HG03196 (cell line): ENCODE measurements around the gene ARHGAP44.

Experiments used
- ATAC-seq: cut with Tn5 transposase; IDR thresholded peaks from one replicate; pipeline ENCODE4 v1.9.1; 2021; ENCODE audit not compliant: unreplicated experiment

ARHGAP44 gene

DNA sequence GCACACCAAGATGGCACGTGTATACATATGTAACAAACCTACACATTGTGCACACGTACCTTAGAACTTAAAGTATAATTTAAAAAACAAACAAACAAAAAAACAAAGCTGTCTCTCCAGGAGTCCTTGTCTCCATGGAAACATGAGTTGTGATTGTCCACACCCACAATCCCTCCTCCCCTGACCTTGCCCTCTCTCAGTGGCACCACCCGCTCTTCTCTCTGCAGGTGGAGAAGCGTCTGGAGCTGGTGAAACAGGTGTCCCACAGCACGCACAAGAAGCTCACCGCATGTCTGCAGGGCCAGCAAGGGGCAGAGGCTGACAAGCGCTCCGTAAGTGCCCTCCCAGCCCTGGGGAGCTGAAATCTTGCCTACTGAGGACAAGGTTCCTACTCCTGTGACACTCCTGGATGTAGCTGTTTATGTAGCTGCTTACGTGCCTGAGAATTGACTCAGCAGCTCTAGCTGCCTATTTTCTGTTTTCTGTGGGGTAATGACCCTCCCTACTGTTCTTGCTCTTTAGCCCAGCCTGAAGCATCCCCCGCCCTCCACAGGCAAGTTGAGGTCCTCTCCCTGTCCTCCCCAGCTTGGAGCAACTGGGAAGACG lies 107.0 kb downstream of the ARHGAP44 start:
- no peak for ATAC-seq

DNA sequence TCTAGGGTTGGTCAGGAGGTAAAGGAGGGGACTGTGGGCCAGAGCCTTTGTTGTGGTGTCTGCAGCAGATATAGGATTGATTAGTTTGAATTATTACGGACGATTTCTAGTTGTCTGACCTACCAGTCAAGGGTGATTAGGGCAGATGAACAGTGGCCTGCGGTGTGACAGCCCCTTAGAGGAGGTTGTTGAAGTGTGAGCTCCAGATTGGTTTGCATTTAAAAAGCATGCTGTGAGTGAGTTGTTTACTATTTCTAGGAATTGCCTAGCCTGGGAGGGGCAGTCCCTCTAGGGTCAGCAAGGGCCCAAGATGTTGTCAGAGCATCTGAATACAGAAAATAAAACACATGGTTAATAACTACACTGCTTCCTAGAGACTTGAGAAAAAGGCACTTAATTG lies 108.8 kb downstream of the ARHGAP44 start:
- no peak for ATAC-seq

DNA sequence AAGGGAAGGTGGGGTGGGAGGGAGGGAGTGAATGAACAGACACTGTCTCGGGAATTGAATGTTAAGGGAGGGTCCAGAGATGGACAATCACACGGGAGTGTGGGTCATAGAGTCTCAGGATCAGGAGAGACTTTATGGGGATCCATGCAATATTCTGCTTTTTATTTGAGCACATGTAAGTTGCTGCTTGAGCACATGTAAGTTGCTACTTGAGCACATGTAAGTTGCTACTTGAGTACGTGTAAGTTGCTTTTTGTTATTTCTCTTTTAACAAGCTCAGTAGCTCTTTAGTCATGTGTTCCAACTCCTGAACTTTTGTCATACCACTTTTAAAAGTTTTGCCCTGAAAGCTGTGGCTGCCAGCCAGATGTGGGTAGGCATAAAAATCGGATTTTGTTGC lies 110.3 kb downstream of the ARHGAP44 start:
- ATAC-seq, result no peak

DNA sequence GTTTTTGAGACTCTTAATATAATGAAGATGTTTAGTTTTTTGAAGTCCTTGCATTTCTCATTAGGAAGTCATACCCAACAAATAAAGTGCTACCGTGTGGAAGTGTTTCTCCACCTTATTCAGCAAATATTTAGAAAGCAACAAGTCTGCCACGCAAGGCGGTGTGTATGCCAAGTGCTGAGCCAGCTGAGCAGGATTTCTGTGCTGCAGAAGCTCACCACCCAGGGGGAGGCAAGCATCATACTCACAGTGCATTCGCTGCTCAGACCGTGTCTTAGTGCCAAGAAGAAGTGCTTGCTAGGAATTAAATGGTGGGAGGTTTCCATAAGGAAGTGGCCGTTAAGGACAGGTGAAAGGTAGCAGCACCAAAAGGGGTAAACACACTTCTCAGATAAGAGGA lies 111.2 kb downstream of the ARHGAP44 start:
- ATAC-seq, result no peak

DNA sequence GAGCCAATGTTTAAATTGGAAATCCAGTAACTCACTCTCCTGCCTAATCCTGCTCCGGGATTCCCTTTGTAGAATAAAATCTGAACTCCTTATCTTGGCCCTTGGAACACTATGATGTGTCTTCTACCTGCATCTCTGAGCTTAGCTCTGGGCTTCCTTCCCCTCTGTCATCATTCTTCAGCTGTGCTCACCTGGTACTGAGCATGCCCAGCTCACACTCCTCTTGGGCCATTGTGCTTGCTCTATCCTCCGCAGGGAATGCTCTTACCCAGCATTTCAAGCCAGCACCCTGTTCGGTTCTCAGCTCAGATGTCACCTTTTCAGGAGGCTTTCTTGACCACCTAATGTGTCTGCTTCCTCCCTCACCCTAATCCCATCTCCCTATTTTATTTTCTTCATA lies 112.7 kb downstream of the ARHGAP44 start:
- no peak for ATAC-seq

DNA sequence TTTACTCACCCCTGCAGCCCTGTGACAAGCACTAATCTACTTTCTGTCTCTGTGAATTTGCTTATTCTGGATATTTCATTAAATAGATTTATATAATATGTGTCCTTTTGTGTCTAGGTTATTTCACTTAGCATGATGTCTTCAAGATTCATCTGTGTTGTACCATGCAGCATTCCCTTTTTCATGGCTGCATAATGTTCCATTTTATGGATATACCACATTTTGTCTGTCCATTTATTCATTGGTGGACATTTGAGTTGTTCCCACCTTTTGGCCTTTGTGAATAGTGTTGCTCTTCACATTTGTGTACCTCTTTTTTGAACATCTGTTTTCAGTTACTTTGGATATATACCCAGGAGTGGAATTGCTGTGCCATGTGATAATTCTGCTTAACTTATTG lies 118.2 kb downstream of the ARHGAP44 start:
- no peak for ATAC-seq

DNA sequence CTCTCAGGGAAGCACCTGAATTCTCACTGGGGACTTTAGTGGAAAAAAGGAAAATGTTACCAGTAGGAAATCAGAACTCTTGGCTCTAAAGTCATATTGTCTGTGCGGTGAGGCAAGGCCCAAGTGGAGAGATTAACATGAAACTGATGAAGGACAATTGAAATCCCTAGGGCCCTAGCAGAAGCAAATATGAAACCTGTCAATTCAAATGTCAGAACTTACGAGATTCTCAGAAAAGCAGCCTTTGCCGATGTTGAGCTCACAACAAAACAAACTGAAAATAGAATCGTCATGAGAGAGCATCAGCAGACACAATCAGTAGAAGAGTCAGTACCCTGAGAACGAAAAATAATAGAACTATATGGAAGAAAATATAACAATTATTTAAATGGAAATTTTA lies 119.7 kb downstream of the ARHGAP44 start:
- no peak for ATAC-seq

DNA sequence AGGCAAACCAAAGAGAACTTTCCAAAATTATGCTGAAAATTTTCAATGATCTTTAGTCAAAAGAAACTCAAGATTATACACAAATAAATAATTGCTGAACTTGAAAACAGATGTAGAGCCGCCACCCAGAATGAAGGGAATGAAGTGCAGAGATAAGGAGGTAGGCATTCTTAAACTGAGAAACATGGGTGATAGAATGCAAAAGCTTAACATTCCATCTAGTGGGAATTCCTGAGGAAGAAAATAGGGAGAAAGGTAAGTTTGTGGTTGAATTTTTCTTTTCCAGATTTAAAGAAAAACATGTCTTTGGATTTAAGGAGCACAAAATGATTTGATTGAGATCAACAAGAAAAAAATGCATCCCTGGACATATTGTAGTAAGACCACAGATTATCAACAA lies 120.2 kb downstream of the ARHGAP44 start:
- no peak for ATAC-seq

DNA sequence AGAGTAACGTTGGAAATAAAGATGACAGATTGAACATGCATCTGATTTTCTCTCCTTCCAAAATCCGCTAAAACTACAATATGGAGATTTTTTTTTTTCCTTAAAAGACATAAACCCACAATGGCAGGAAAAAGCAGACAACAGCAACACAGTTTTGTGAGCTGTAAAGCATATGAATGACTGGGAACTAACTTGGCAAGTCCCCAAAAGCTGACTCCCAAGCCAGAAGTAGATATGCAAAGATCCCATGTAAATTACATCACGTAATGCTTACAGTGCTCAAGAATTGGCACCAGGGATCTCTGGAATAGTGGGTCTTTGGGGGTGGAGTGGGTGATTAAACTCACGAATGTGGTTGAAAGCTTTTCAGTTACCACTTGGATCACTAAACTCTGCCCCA lies 121.9 kb downstream of the ARHGAP44 start:
- no peak for ATAC-seq

DNA sequence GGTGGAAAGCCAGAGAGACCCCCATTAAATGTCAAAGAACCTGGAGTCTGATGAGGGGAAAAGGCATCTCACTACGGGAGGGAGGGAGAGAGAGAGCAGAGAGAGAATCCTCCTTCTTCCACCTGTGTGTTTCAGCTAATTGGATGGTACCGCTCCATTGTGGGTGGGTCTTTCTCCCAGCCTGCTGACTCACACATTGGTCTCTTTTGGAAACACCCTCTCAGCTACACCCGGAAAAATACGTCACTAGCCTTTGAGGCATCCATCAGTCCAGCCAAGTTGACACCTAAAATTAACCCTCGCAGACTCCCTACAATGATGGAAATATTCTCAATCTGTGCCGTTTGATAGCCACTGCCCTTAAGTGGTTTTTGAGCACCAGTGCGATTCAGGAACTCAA lies 128.1 kb downstream of the ARHGAP44 start:
- no peak for ATAC-seq

DNA sequence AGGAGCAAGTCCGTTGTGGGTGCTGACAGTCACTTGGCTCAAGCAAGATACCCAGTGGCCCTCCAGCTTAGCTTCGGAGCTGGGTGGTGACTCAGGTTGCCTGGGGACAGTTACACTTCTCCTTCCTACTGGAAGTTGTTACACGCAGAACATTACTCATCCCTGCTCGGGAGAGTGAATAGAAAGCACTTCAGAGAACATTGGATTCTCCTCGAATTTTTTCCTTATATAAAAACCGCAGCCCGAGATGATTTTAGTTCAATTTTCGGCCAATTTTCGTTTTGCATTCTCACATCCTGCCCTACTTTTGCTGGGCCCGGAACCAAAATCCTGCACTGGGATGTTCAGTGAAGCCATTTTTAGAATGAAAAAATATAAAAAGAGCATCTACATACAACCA lies 128.8 kb downstream of the ARHGAP44 start:
- no peak for ATAC-seq

DNA sequence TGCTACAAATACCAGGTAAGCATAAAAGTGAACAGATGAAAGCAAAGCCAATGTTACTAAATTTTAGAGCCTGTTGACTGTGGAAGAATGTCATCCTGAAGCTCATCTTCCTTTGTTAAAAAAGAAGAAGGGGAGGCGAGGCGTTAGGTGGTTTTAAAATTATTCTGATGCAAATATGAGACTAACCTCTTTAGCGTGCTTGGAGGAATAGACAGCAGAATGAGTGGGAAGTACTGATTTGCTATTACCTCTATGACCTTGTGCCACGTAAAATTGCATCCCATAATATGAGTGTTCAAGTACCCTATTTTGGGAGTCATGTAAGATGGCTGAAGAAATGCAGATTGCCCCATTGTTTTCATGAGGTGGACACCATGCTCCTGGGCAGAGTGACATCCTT lies 132.8 kb downstream of the ARHGAP44 start:
- ATAC-seq, result no peak

DNA sequence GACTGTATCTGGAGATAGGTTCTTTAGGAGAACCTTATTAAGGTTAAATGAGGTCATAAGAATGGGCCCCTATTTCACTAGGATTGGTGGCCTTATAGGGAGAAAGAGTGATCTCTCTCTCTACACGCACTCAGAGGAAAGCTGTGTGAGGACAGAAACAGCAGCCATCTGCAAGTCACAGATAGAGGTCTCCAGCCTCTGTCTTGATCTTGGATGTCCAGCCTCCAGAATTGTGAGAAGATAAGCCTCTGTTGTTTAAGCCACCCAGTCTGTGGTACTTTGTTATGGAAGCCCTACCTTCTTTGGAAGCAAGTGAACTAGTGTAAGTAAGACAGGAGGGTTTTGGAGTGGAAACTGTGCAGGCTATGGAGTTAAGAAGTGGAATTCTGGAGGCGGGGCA lies 135.3 kb downstream of the ARHGAP44 start:
- no peak for ATAC-seq

DNA sequence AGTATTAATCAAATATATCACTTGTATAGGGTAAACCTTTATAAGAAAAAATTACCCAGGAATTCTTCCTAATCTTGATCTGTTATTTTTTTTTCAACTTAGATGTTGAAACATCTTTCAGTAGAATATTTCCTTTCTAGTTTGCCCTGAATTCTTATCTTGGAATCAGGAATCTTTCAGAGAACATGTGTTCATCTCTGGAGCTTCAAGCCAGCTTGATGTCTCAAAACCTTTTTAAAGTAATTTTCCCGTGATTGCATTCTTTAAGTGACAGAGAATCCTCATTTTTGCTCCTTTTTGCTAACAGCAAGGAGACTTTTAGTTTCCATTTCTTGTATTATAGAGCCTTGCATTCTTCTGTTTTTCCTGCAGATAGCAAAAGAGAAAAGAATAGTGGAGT lies 137.7 kb downstream of the ARHGAP44 start:
- ATAC-seq, result no peak

DNA sequence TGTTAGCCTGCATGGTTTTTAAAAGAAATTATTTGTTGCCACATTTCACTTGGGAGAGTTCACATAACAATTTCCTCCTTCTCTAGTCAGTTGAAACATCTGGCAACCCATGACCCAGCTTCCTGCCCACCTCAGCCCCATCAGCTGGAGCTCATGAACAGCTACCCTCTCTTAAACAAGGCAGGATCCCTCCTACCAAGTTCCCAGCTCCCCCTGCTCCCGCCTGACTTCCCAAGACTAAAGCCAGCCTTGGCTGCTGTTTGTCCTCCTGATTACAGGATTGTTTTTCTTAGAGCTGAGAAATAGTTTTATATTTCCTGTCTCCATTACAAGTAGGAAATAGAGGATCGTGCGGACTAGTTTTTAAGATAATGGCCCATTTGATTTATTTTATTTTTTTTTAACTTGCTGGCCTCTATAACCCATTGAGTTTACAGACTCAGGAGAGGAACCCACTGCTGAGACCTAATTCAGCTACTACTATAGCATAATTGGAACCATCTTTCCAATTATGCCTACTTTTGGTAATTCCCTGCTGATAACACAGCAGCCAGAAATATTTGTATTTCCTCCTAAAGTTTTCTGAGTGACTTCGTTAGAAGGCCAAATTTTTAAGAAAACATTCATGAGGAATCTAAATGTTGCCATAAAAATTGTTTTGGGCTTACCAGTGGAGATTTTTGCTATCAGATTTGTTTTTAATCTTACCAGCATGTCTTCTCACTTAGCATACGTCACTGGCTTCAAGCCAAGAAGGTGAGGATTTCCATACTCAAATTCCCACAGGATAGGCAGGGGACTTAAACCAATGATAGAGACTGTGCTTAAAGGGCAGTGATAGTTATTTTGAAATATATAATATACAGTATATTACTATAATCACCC lies 138.5 kb downstream of the ARHGAP44 start:
- ATAC-seq, result no peak

DNA sequence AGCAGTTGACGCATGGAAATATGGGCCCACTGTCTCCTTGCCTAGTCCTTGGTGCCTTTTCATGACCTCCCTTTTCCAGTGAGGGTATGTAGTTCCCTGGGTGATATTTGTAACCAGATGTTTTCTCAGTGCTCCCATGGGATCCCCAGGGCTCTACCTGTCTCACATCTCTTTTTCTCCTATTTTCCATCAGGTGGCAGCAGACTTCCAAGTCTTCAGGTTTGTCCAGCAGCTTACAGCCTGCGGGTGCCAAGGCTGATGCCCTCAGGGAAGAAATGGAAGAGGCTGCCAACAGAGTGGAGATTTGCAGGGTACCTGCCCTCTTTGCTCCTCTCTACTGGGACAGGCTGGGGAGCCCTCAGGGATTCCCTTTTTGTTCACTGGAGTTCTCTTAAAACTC lies 139.4 kb downstream of the ARHGAP44 start:
- ATAC-seq, result no peak

DNA sequence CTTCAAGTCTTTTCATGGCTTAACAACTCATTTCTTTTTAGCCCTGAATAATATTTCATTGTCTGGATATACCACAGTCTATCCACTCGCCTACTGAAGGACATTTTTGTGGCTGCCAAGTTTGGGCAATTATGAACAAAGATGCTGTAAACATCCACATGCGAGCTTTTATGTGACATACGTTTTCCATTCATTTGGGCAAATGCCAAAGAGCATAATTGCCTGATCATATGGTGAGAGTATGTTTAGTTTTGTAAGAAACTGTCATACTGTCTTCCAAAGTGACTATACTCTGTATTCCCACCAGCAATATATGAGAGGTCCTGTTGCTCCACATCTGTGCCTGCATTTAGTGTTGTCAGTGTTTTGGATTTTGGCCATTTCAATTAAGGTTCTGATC lies 147.2 kb downstream of the ARHGAP44 start:
- no peak for ATAC-seq

DNA sequence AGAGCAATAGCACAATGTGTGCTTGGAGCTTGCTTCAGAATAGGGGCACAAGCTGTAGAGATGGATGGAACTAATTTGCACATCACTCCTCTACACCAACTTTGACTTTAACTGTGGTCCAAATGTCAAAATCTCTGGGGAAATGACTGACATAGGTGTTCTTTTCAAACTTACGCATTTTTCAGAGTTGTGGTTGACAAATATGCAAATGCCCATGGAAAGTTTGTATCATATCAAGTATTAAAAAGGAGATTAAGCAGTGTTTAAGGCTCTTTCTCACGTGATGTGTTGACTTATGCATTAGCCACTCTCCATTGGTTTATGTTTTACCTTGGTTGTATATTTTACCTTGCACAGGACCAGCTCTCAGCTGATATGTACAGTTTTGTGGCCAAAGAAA lies 151.4 kb downstream of the ARHGAP44 start:
- no peak for ATAC-seq

DNA sequence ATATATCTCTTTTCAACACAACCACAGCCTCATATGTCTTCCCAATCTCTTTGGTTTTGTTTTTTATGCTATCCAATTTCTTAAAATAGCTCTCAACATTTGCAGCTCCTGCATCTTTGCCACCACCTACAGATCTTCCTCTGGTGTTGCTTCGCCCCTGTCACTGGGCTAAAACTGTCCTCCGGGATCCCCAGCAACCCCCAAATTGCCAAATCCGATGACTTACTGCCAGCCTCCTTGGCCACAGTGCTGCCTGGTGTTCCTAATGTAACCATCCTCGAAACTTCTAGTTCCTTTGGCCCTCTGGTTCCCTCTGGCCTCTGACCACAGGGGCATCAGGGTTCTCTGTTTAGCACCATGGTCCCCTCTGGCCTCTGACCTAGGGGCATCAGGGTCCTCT lies 157.7 kb downstream of the ARHGAP44 start:
- no peak for ATAC-seq

DNA sequence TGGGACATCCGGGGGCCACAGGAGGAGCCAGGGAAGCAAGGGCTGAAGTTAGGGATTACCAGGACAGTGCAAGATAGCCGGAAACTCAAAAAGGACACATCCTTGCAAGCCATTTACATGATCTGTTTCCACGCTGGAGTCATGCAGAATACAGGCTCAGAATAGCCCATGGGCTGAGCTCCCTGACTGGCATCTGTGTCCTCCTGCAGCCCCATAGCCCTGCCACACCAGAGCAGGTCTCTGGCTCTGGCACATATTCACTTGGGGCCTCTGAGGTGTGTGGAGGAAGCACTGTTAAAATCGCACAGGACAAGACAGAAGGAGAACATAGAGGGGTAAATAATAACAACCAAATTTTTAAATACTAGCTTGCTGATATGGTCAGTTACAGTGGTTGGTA lies 162.7 kb downstream of the ARHGAP44 start:
- ATAC-seq, result no peak

DNA sequence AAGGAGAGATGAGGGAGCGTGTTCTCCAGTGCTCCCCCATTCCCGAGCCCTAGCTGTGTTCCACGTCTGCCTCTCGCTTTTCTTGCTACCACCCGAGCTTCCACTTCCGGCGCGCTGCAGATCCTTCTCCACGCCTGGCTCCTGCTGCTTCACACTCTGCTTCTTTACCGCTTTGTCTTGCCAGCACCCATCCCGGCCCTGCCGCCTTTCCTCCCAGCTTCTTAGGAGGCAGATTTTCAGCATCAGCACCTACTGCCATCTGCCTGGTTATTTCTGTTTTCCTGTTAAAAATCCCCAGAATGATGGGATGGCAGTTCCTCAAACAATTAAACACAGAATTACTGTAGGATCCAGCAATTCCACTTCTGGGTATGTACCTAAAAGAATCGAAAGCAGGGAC lies 163.9 kb downstream of the ARHGAP44 start:
- ATAC-seq, result no peak

DNA sequence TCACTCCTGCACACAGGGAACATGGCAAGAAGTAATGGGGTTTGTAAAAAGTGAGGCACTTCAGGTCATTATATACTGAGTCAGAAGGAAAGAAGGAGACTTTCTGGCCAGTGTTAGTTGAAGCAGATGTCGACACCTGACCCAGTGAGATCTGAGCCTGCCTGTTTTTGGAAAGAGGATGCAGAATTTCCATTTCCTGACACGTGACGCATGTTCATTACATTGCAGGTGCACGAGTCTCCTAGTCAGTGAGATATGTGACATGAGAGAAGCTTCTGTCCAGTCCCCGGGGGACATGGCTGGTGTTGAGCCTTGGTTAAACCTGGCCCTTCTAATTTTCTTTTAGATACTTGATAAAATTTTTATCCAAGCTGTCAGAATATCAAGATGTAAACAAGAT lies 166.2 kb downstream of the ARHGAP44 start:
- ATAC-seq, result no peak

DNA sequence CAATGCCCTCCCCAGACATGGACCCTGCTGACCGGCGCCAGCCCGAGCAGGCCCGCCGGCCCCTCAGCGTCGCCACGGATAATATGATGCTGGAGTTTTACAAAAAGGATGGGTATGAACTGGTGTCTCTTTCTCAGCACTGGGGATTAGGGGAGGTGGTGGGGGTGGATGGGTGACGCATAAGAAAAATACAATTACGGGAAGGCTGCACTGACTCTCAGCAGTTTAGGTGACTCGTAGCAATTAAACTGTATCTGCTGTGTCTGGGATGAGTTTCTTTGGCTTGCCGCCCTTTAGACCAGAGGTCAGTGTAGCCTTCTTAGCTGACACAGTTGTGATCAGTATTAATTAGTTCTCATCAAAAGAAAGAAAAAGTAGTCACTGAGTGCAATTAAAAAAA lies 169.5 kb downstream of the ARHGAP44 start:
- no peak for ATAC-seq
